Activated CD4-positive, alpha-beta T cell treated with anti-CD3 and anti-CD28 coated beads, Interleukin-2, amount 10 ng/mL, durations not matched to agents 24 days and 14 days (primary cell): ENCODE data around the gene PRKG1. TPM values are rescaled to one million over a fixed set of nuclear protein-coding genes. Genes with fewer than 3 reads are reported as not detected.
"Not testable (repeated sequence)": the region's sequence is repeated elsewhere in the genome, so short reads cannot be mapped to it uniquely, and the experiment has no call there.

Source experiments
- DNase-seq: peaks from one replicate; pipeline ENCODE4 v3.0.0; 2022
- H3K27ac Mint-ChIP-seq: one replicate; pipeline ENCODE4 v1.8.0; 2022; ENCODE audit warnings: mild to moderate bottlenecking, mixed read lengths
- H3K27me3 Mint-ChIP-seq: one replicate; pipeline ENCODE4 v1.8.0; 2022; ENCODE audit warnings: mixed read lengths
- H3K36me3 Mint-ChIP-seq: one replicate; pipeline ENCODE4 v1.8.0; 2022; ENCODE audit warnings: low read depth, mild to moderate bottlenecking, mixed read lengths
- H3K4me1 Mint-ChIP-seq: one replicate; pipeline ENCODE4 v1.8.0; 2021; ENCODE audit warnings: mixed read lengths
- H3K4me3 Mint-ChIP-seq: one replicate; pipeline ENCODE4 v1.8.0; 2022; ENCODE audit warnings: mild to moderate bottlenecking, moderate library complexity, mixed read lengths
- H3K9me3 Mint-ChIP-seq: one replicate; pipeline ENCODE4 v1.8.0; 2021; ENCODE audit warnings: mixed read lengths
- intact Hi-C: fragments of 100-400 bp; cut with micrococcal nuclease; formaldehyde crosslinking; loops from one replicate; pipeline ENCODE4 v1.15.1; 2023
- total RNA-seq: library from RNA; stranded (reverse); gene quantifications from 2 replicates; pipeline ENCODE4 v1.2.3, GENCODE V29; 2022

The PRKG1 gene
- total RNA-seq, 1 donor from 2014 or later, result not detected

- DNase-seq, result no peak
- H3K27ac Mint-ChIP-seq, result no peak overlapping the region
- no peaks in the 10 kb centered on the region for H3K9me3 Mint-ChIP-seq
- H3K36me3 Mint-ChIP-seq, result no peaks in the 10 kb centered on the region
- no peaks in the 10 kb centered on the region for H3K27me3 Mint-ChIP-seq
- H3K4me3 Mint-ChIP-seq, result no peak overlapping the region
- intact Hi-C loops, result no loop called here
- no peaks in the 10 kb centered on the region for H3K4me1 Mint-ChIP-seq
Measured at GRCh38 chr10:51574248-51575048, 500.2 kb downstream of the PRKG1 start.

GRCh38 chr10:51581196-51581595, 506.9 kb downstream of the PRKG1 start:
- H3K36me3 Mint-ChIP-seq, H3K27me3 Mint-ChIP-seq, DNase-seq, H3K9me3 Mint-ChIP-seq, H3K4me3 Mint-ChIP-seq, H3K4me1 Mint-ChIP-seq, H3K27ac Mint-ChIP-seq, intact Hi-C loops: not testable (repeated sequence)

- H3K4me1 Mint-ChIP-seq, result no peaks in the 10 kb centered on the region
- H3K4me3 Mint-ChIP-seq, result no peak overlapping the region
- peaks cover 3% of the 10 kb centered on the region for H3K9me3 Mint-ChIP-seq
- H3K27me3 Mint-ChIP-seq, result no peaks in the 10 kb centered on the region
- no peak overlapping the region for H3K27ac Mint-ChIP-seq
- no peaks in the 10 kb centered on the region for H3K36me3 Mint-ChIP-seq
- DNase-seq, result no peak
- intact Hi-C loops, result no loop called here
Measured at GRCh38 chr10:51583976-51584375, 509.7 kb downstream of the PRKG1 start.

- Mint-ChIP-seq H3K9me3 (peaks cover 3% of the 10 kb centered on the region), H3K27ac (no peak overlapping the region), H3K4me3 (no peak overlapping the region), H3K27me3 (no peaks in the 10 kb centered on the region), H3K36me3 (no peaks in the 10 kb centered on the region), H3K4me1 (no peaks in the 10 kb centered on the region)
- intact Hi-C loops, result no loop called here
- DNase-seq, result no peak
Measured at GRCh38 chr10:51585742-51586141, 511.5 kb downstream of the PRKG1 start.

- no peaks in the 10 kb centered on the region for H3K9me3 Mint-ChIP-seq
- no peaks in the 10 kb centered on the region for H3K4me1 Mint-ChIP-seq
- no peak overlapping the region for H3K4me3 Mint-ChIP-seq
- no peak overlapping the region for H3K27ac Mint-ChIP-seq
- DNase-seq, result no peak
- intact Hi-C loops, result no loop called here
- H3K27me3 Mint-ChIP-seq, result no peaks in the 10 kb centered on the region
- H3K36me3 Mint-ChIP-seq, result no peaks in the 10 kb centered on the region
Measured at GRCh38 chr10:51588984-51589383, 514.7 kb downstream of the PRKG1 start.

GRCh38 chr10:51590818-51591217, 516.5 kb downstream of the PRKG1 start:
- no peak for DNase-seq
- intact Hi-C loops, result no loop called here
- Mint-ChIP-seq H3K36me3 (no peaks in the 10 kb centered on the region), H3K27ac (no peak overlapping the region), H3K4me1 (no peaks in the 10 kb centered on the region), H3K9me3 (no peaks in the 10 kb centered on the region), H3K27me3 (no peaks in the 10 kb centered on the region), H3K4me3 (no peak overlapping the region)

GRCh38 chr10:51596695-51597094, 522.4 kb downstream of the PRKG1 start:
- DNase-seq, result no peak
- H3K27me3 Mint-ChIP-seq, result no peaks in the 10 kb centered on the region
- H3K9me3 Mint-ChIP-seq, result no peaks in the 10 kb centered on the region
- H3K4me3 Mint-ChIP-seq, result no peak overlapping the region
- no peaks in the 10 kb centered on the region for H3K36me3 Mint-ChIP-seq
- no peaks in the 10 kb centered on the region for H3K4me1 Mint-ChIP-seq
- intact Hi-C loops, result no loop called here
- no peak overlapping the region for H3K27ac Mint-ChIP-seq

- Mint-ChIP-seq H3K27me3 (no peaks in the 10 kb centered on the region), H3K4me1 (no peaks in the 10 kb centered on the region), H3K27ac (no peak overlapping the region), H3K36me3 (no peaks in the 10 kb centered on the region), H3K4me3 (no peak overlapping the region), H3K9me3 (no peaks in the 10 kb centered on the region)
- DNase-seq, result no peak
- intact Hi-C loops, result no loop called here
Measured at GRCh38 chr10:51599647-51600046, 525.4 kb downstream of the PRKG1 start.

GRCh38 chr10:51602326-51602725, 528.0 kb downstream of the PRKG1 start:
- Mint-ChIP-seq H3K4me3 (no peak overlapping the region), H3K9me3 (no peaks in the 10 kb centered on the region), H3K27me3 (no peaks in the 10 kb centered on the region), H3K27ac (no peak overlapping the region), H3K36me3 (no peaks in the 10 kb centered on the region), H3K4me1 (no peaks in the 10 kb centered on the region)
- no peak for DNase-seq
- intact Hi-C loops, result no loop called here

GRCh38 chr10:51604579-51604978, 530.3 kb downstream of the PRKG1 start:
- H3K36me3 Mint-ChIP-seq, result no peaks in the 10 kb centered on the region
- no peaks in the 10 kb centered on the region for H3K9me3 Mint-ChIP-seq
- no peak overlapping the region for H3K4me3 Mint-ChIP-seq
- no peak for DNase-seq
- no peaks in the 10 kb centered on the region for H3K27me3 Mint-ChIP-seq
- no peaks in the 10 kb centered on the region for H3K4me1 Mint-ChIP-seq
- no peak overlapping the region for H3K27ac Mint-ChIP-seq
- intact Hi-C loops, result no loop called here

GRCh38 chr10:51606825-51607462, 532.7 kb downstream of the PRKG1 start:
- Mint-ChIP-seq H3K27me3 (no peaks in the 10 kb centered on the region), H3K4me1 (no peaks in the 10 kb centered on the region), H3K27ac (no peak overlapping the region), H3K9me3 (no peaks in the 10 kb centered on the region), H3K4me3 (no peak overlapping the region), H3K36me3 (no peaks in the 10 kb centered on the region)
- intact Hi-C loops, result no loop called here
- DNase-seq, result no peak

- intact Hi-C loops, result no loop called here
- Mint-ChIP-seq H3K27me3 (no peaks in the 10 kb centered on the region), H3K9me3 (no peaks in the 10 kb centered on the region), H3K36me3 (no peaks in the 10 kb centered on the region), H3K27ac (no peak overlapping the region), H3K4me1 (no peaks in the 10 kb centered on the region), H3K4me3 (no peak overlapping the region)
- no peak for DNase-seq
Measured at GRCh38 chr10:51607463-51607835, 533.2 kb downstream of the PRKG1 start.

- DNase-seq, result no peak
- H3K36me3 Mint-ChIP-seq, result no peaks in the 10 kb centered on the region
- no peak overlapping the region for H3K4me3 Mint-ChIP-seq
- no peaks in the 10 kb centered on the region for H3K4me1 Mint-ChIP-seq
- H3K9me3 Mint-ChIP-seq, result no peaks in the 10 kb centered on the region
- H3K27ac Mint-ChIP-seq, result no peak overlapping the region
- intact Hi-C loops, result no loop called here
- no peaks in the 10 kb centered on the region for H3K27me3 Mint-ChIP-seq
Measured at GRCh38 chr10:51608211-51608610, 533.9 kb downstream of the PRKG1 start.

GRCh38 chr10:51615764-51616298, 541.5 kb downstream of the PRKG1 start:
- Mint-ChIP-seq H3K27ac (no peak overlapping the region), H3K36me3 (no peaks in the 10 kb centered on the region), H3K9me3 (peaks cover 5% of the 10 kb centered on the region), H3K27me3 (no peaks in the 10 kb centered on the region), H3K4me3 (no peak overlapping the region), H3K4me1 (peaks cover 3% of the 10 kb centered on the region)
- no peak for DNase-seq
- intact Hi-C loops, result no loop called here
